Prostate gland (tissue), 2 donors: Measurements from ENCODE around the gene LRCH4. TPM values are rescaled to one million over a fixed set of nuclear protein-coding genes. Genes with fewer than 3 reads are reported as not detected.
A peak's percentile ranks its signal among the peaks of the same experiment; 100 is the strongest.

Experiments used
- DNase-seq: peaks from one replicate; pipeline ENCODE4 v3.0.0-alpha.2; 2019; ENCODE audit warnings: low spot score
- H3K27ac ChIP-seq, 2 donors: fragments of 200-600 bp; sonication (generic); 2 replicates each; pipeline ENCODE4 v1.5.1; 2017 to 2019
- H3K27me3 ChIP-seq: fragments of 200-600 bp; sonication (generic); replicated peaks from 2 replicates; pipeline ENCODE4 v1.5.1; 2019; ENCODE audit not compliant: insufficient read depth
- H3K36me3 ChIP-seq, 2 donors: fragments of 200-600 bp; sonication (generic); 1 replicate in 1 of 2; 2 replicates in 1 of 2; pipeline versions ENCODE4 v1.5.1 to v1.8.1; 2017 to 2019
- H3K4me1 ChIP-seq: fragments of 200-600 bp; sonication (generic); replicated peaks from 2 replicates; pipeline ENCODE4 v1.5.1; 2019
- H3K4me3 ChIP-seq, 2 donors: fragments of 200-600 bp; sonication (generic); 2 replicates each; pipeline ENCODE4 v1.5.1; 2017 to 2019
- H3K9me3 ChIP-seq: fragments of 200-600 bp; sonication (generic); 2 replicates; pipeline ENCODE4 v1.5.1; 2017
- CTCF ChIP-seq, 4 experiments: fragments of 200-600 bp in 2 of 4; fragments of 450-650 bp in 2 of 4; sonication (generic) in 2 of 4; IDR thresholded peaks; 1 replicate in 3 of 4; 2 replicates in 1 of 4; pipeline ENCODE4 v1.5.1; 2016 to 2019; ENCODE audit warnings: antibody characterized with exemption in 4 of 4, mild to moderate bottlenecking in 2 of 4, moderate library complexity in 2 of 4
- POLR2A ChIP-seq: fragments of 450-650 bp; IDR thresholded peaks from one replicate; pipeline ENCODE4 v1.6.1; 2016; ENCODE audit warnings: antibody characterized with exemption, mild to moderate bottlenecking
- POLR2AphosphoS5 ChIP-seq: sonication (generic); formaldehyde crosslinking; IDR thresholded peaks from one replicate; pipeline ENCODE4 v1.6.1; 2017; ENCODE audit warnings: antibody characterized with exemption
- WGBS: methylation state at CpG from one replicate; pipeline ENCODE4 v1.1.5; 2018; 5-methylcytosine and 5-hydroxymethylcytosine counted together
- intact Hi-C: fragments of 100-400 bp; cut with DNase I; formaldehyde crosslinking; loops from one replicate; pipeline ENCODE4 v1.14.2; 2022
- total RNA-seq, 2 donors: library from RNA; depleted of rRNA; stranded (reverse); fragments of >200 nt; gene quantifications; one replicate each; pipeline ENCODE4 v1.1.0, GENCODE V29; 2016

Gene LRCH4
- total RNA-seq, 2 donors from 2014 or later: 66.8 to 202 TPM

GRCh38 chr7:100582650-100583049 is 3.3 kb downstream of the LRCH4 start:
- Histone ChIP-seq H3K4me3 (peak overlapping the region in 1 of 2 donors; percentile 98), H3K27me3 (no peaks in the 10 kb centered on the region), H3K4me1 (peaks cover 32% of the 10 kb centered on the region), H3K9me3 (no peaks in the 10 kb centered on the region), H3K27ac (peak overlapping the region; percentile 96 to 99), H3K36me3 (peaks cover 6 to 28% of the 10 kb centered on the region in 2 donors)
- no peak for DNase-seq
- intact Hi-C loops: loop anchor here (5.0 kb wide), 1 partner anchor 45 kb away; the partner anchor contains the start of gene AGFG2
- WGBS: 57% methylated on average over 11 of the region's 11 CpGs
- no peak for TF ChIP-seq POLR2A
- TF ChIP-seq POLR2AphosphoS5: no peak
- TF ChIP-seq CTCF (IDR thresholded peaks at IDR 0.05): no peak

GRCh38 chr7:100582041-100582579 is 3.8 kb downstream of the LRCH4 start:
- 54% methylated on average over 20 of the region's 20 CpGs for WGBS
- H3K9me3 ChIP-seq: no peaks in the 10 kb centered on the region
- peaks cover 32% of the 10 kb centered on the region for H3K4me1 ChIP-seq
- peak overlapping the region; percentile 96 to 99 for H3K27ac ChIP-seq
- intact Hi-C loops: loop anchor here (5.0 kb wide), 1 partner anchor 45 kb away; the partner anchor contains the start of gene AGFG2
- peak; percentile 78 for DNase-seq
- TF ChIP-seq POLR2AphosphoS5 (peak; percentile 74), CTCF (IDR thresholded peaks at IDR 0.05) (no peak)
- H3K4me3 ChIP-seq: peak overlapping the region in 1 of 2 donors; percentile 98
- H3K36me3 ChIP-seq: peaks cover 6 to 33% of the 10 kb centered on the region in 2 donors
- no peaks in the 10 kb centered on the region for H3K27me3 ChIP-seq

GRCh38 chr7:100580466-100581283 is 5.3 kb downstream of the LRCH4 start:
- Histone ChIP-seq H3K4me1 (peaks cover 32% of the 10 kb centered on the region), H3K9me3 (no peaks in the 10 kb centered on the region), H3K36me3 (peaks cover 10 to 46% of the 10 kb centered on the region in 2 donors), H3K27me3 (no peaks in the 10 kb centered on the region), H3K4me3 (no peak overlapping the region), H3K27ac (no peak overlapping the region)
- no peak for DNase-seq
- intact Hi-C loops: loop anchor here (5.0 kb wide), 1 partner anchor 43 kb away; the partner anchor contains the start of gene AGFG2
- 84% methylated on average over 11 of the region's 11 CpGs for WGBS
- no peak for TF ChIP-seq CTCF (IDR thresholded peaks at IDR 0.05)
- TF ChIP-seq POLR2A: no peak
- TF ChIP-seq POLR2AphosphoS5: no peak

- Histone ChIP-seq H3K27me3 (no peaks in the 10 kb centered on the region), H3K4me3 (no peak overlapping the region), H3K27ac (no peak overlapping the region), H3K9me3 (no peaks in the 10 kb centered on the region), H3K4me1 (peaks cover 18% of the 10 kb centered on the region), H3K36me3 (peaks cover 14 to 46% of the 10 kb centered on the region in 2 donors)
- intact Hi-C loops: no loop called here
- 91% methylated on average over 28 of the region's 28 CpGs for WGBS
- no peak for DNase-seq
- TF ChIP-seq CTCF (IDR thresholded peaks at IDR 0.05) (no peak), POLR2AphosphoS5 (no peak), POLR2A (no peak)
Observed at GRCh38 chr7:100578246-100579183, 7.4 kb downstream of the LRCH4 start.
